ENCODE data around the gene GRK6. TPM values are rescaled to one million over a fixed set of nuclear protein-coding genes. Genes with fewer than 3 reads are reported as not detected.

Gene GRK6
- total RNA-seq, 1 donor from 2014 or later, result 17.6 TPM

DNA sequence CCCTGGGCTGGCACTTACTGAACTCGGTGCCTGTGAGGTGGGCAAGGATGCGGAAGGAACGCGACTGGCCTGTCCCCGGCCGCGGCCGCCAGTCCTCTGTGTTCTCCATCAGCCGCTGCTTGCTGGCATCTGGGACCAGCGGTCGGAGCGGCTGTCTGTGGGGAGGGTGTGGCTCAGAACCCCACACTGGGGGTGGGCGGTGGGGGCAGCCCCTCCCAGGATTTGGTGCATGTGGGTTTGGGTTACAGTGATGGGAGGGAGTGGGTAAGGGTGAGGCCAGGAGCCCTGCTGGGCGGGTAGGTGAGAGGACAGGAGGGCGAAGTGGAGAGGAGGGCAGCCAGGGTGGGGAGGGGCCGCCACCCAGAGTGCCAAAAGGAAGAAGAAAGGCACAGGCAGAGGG is 64.5 kb downstream of the GRK6 start:
- intact Hi-C loops (cut with micrococcal nuclease), result no loop called here
- ATAC-seq, result no peak

DNA sequence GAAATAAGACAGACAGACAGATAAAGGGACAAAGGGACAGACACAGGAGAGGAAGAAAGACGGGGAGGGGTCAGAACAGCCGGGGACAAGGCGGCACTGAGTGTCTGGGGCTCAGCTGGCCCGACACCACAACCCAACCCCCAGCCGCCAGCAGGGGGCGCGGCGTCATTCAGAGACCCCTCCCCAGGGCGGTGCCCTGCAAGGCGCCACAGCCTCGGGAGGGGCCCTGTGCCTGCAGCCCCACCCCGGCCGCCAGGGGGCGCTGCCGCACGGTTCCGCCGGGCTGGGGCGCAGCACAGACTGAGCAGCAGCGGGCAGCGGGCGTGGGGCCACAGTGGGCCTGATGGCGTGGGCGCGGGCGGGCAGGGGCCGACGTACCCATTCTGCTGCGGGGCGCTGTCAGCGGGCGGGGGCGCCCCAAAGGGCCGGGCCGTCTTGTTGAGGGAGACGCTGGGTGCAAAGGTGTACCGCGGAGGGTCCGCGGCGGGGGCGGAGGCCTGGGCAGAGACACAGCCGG is 65.0 kb downstream of the GRK6 start:
- intact Hi-C loops (cut with micrococcal nuclease), result no loop called here
- DNase-seq (no peak), ATAC-seq (peak; percentile 4)

More for the DNA sequence above, 64.5 kb downstream of the GRK6 start:
- no peak for DNase-seq

GRCh38 chr5:177491983-177492746 is 65.7 kb downstream of the GRK6 start:
- intact Hi-C loops (cut with micrococcal nuclease), result no loop called here
- ATAC-seq (no peak), DNase-seq (no peak)

Other genes starting within 250 kb of the GRK6 start
- gene RAB24, start 123.0 kb upstream of the GRK6 start, total RNA-seq, result 21.6 TPM
- 35.2 TPM for gene PRELID1, start 122.9 kb upstream of the GRK6 start, total RNA-seq
- 1.7 TPM for gene MXD3, start 114.8 kb upstream of the GRK6 start, total RNA-seq
- gene LMAN2, start 75.0 kb upstream of the GRK6 start, total RNA-seq, result 61.2 TPM
- 2.0 TPM for gene RGS14, start 68.8 kb upstream of the GRK6 start, total RNA-seq
- gene SLC34A1, start 42.2 kb upstream of the GRK6 start, total RNA-seq, result not detected
- not detected for gene PFN3, start 26.0 kb upstream of the GRK6 start, total RNA-seq
- not detected for gene F12, start 17.1 kb upstream of the GRK6 start, total RNA-seq
- gene PRR7, start 20.1 kb downstream of the GRK6 start, total RNA-seq, result 0.40 TPM
- gene DBN1, start 47.0 kb downstream of the GRK6 start, total RNA-seq, result 22.4 TPM
- 35.1 TPM for gene PDLIM7, start 70.9 kb downstream of the GRK6 start, total RNA-seq
- 3.4 TPM for gene DOK3, start 83.2 kb downstream of the GRK6 start, total RNA-seq
- 29.8 TPM for gene DDX41, start 90.3 kb downstream of the GRK6 start, total RNA-seq
- gene FAM193B, start 127.9 kb downstream of the GRK6 start, total RNA-seq, result 26.4 TPM
- 63.9 TPM for gene TMED9, start 165.5 kb downstream of the GRK6 start, total RNA-seq
- 15.4 TPM for gene B4GALT7, start 173.5 kb downstream of the GRK6 start, total RNA-seq

All from left ventricle myocardium superior (tissue), 1 donor.